ENCODE data around the gene PPIG. TPM values are rescaled to one million over a fixed set of nuclear protein-coding genes. Genes with fewer than 3 reads are reported as not detected.

The PPIG gene
- total and polyA plus RNA-seq, 9 of the 15 experiments (the other 6 are each of a cell fraction or from before 2014, with no cell fraction given), result 52.5 to 166 (median 124) TPM

- ATAC-seq (no peak), FAIRE-seq (no peak), DNase-seq (ENCODE audit: extremely low read depth in 1 of 4, low spot score in 3 of 4) (no peak)
- no TSS peak for BruUV-seq (replicated peaks)
- Histone ChIP-seq H3K27me3 (ENCODE audit: control insufficient read depth in 2 of 2, insufficient read depth in 2 of 2, low read length in 2 of 2) (no peaks in the 10 kb centered on the region), H3K4me2 (ENCODE audit: insufficient read depth, low read length) (peak overlapping the region; percentile 95), H2AFZ (ENCODE audit: low read depth, low read length) (peak overlapping the region; percentile 87), H3K4me1 (replicated peaks in 1 of 2; ENCODE audit: control insufficient read depth in 2 of 2, insufficient read depth in 2 of 2, low read length in 2 of 2) (peaks cover 4 to 18% of the 10 kb centered on the region in 2 experiments; a peak in 4 of 5 replicates), H3K9me1 (ENCODE audit: control insufficient read depth, insufficient read depth, low read length) (no peaks in the 10 kb centered on the region), H3K79me2 (ENCODE audit: control insufficient read depth, insufficient read depth, low read length) (peaks cover 56% of the 10 kb centered on the region), H3K9ac (ENCODE audit: insufficient read depth in 1 of 2, low read depth in 2 of 2, low read length in 2 of 2) (peak overlapping the region; percentile 80 to 88), H3K9me3 (replicated peaks; ENCODE audit: control insufficient read depth, insufficient read depth, low read depth, low read length) (no peaks in the 10 kb centered on the region), H3K36me3 (ENCODE audit: control insufficient read depth, insufficient read depth, low read length) (peaks cover 27% of the 10 kb centered on the region), H3K4me3 (peak overlapping the region; percentile 61), H4K20me1 (replicated peaks; ENCODE audit: control insufficient read depth, insufficient read depth, low read length) (no peaks in the 10 kb centered on the region), H3K27ac (ENCODE audit: extremely low read depth, low read depth, low read length) (peak overlapping the region; percentile 85)
- intact Hi-C loops (cut with micrococcal nuclease), result loop anchor here (1.0 to 10.0 kb wide), 3 partner anchors 12 to 352 kb away; partner anchors contain the start of gene PPIG
- ChIA-PET POLR2A (interaction anchor here (0.7 to 3.4 kb wide), 11 partner anchors 7 to 903 kb away, joined by 3 to 17 read pairs (median 5); partner anchors contain the start of genes PPIG and SSB), CTCF (ENCODE audit: low intra/inter-chr PET ratio) (no interaction called here)
- in situ Hi-C loops (cut with MboI), result no loop called here
- 0% methylated on average over 2 of the region's 2 CpGs for WGBS (ENCODE audit: insufficient coverage, low coverage, missing lambda C conversion rate)
- TF ChIP-seq SMARCA5 (IDR thresholded peaks at IDR 0.05) (0 out of 2 replicates have a peak, but pooled peaks have one; percentile 38), SMAD3 (CRISPR knock-in tag; conservative IDR thresholded peaks at IDR 0.05) (no peak), MEIS2 (IDR thresholded peaks at IDR 0.05; ENCODE audit: partially characterized antibody) (no peak), PRMT5 (CRISPR knock-in tag; IDR thresholded peaks at IDR 0.05) (no peak), GABPB1 (CRISPR knock-in tag; IDR thresholded peaks at IDR 0.05) (no peak), ZNF280B (CRISPR knock-in tag; IDR thresholded peaks at IDR 0.05) (no peak), BDP1 (IDR thresholded peaks at IDR 0.05; ENCODE audit: insufficient read depth, insufficient read length) (no peak), RBFOX2 (IDR thresholded peaks at IDR 0.05; ENCODE audit: low read depth, low read length) (no peak), XRCC3 (IDR thresholded peaks at IDR 0.05) (0 out of 2 replicates have a peak, but pooled peaks have one; percentile 61), GATAD2B (IDR thresholded peaks at IDR 0.05; ENCODE audit: borderline replicate concordance) (0 out of 2 replicates have a peak, but pooled peaks have one; percentile 6), KDM1A (IDR thresholded peaks at IDR 0.05) (peak in 1 of 2 experiments; percentile 82; a peak in 3 of 4 replicates), HNRNPLL (IDR thresholded peaks at IDR 0.05; ENCODE audit: low read depth, low read length, poor library complexity, severe bottlenecking) (no peak), KDM5B (IDR thresholded peaks at IDR 0.05; ENCODE audit: insufficient replicate concordance, low read depth, low read length) (no peak), BHLHE40 (IDR thresholded peaks at IDR 0.05; ENCODE audit: low read length) (no peak), MYC (IDR thresholded peaks at IDR 0.05; ENCODE audit: low read depth, low read length) (no peak), MYC (CRISPR knock-in tag; IDR thresholded peaks at IDR 0.05; ENCODE audit: borderline replicate concordance, low read depth) (no peak), E2F1 (CRISPR knock-in tag; IDR thresholded peaks at IDR 0.05) (no peak), GTF2E2 (tag; IDR thresholded peaks at IDR 0.05) (peak; percentile 40; the same call in 1 of the 2 replicates), MYBL2 (IDR thresholded peaks at IDR 0.05; ENCODE audit: low read depth) (no peak), MYBL2 (CRISPR knock-in tag; IDR thresholded peaks at IDR 0.05; ENCODE audit: borderline replicate concordance) (no peak), KDM4B (IDR thresholded peaks at IDR 0.05; ENCODE audit: borderline replicate concordance in 2 of 2, low read depth in 1 of 2) (0 out of 4 replicates have a peak, but pooled peaks of 1 of the 2 experiments have one; percentile 23)
Measured at GRCh38 chr2:169572821-169573159, 11.4 kb upstream of the PPIG start.
